NB4 (cell line): ENCODE results near the gene TLR4.

ENCODE experiments used
- DNase-seq: peaks from one replicate; pipeline ENCODE4 v3.0.0; 2010; ENCODE audit warnings: low read depth
- H3K4me3 ChIP-seq: one replicate; pipeline ENCODE4 v1.5.1; 2011; ENCODE audit warnings: mild to moderate bottlenecking, low read depth, low read length, moderate library complexity
- CTCF ChIP-seq: IDR thresholded peaks from one replicate; pipeline ENCODE4 v1.5.1; 2012; ENCODE audit warnings: low read depth, low read length
- MAX ChIP-seq: IDR thresholded peaks from 2 replicates; pipeline ENCODE4 v1.6.1; 2011; ENCODE audit warnings: low read depth, low read length
- MYC ChIP-seq: IDR thresholded peaks from 2 replicates; pipeline ENCODE4 v1.6.1; 2011; ENCODE audit warnings: low read depth, low read length
- POLR2A ChIP-seq: IDR thresholded peaks from 2 replicates; pipeline ENCODE4 v1.6.1; 2011; ENCODE audit warnings: mild to moderate bottlenecking; ENCODE audit not compliant: insufficient read length; ENCODE audit errors: extremely low read depth

TLR4 gene

GRCh38 chr9:117763314-117763713 lies 59.1 kb downstream of the TLR4 start:
- DNase-seq: no peak
- no peak overlapping the region for H3K4me3 ChIP-seq
- TF ChIP-seq POLR2A: no peak
- no peak for TF ChIP-seq CTCF
- no peak for TF ChIP-seq MYC
- TF ChIP-seq MAX: no peak

GRCh38 chr9:117768750-117769395 lies 64.7 kb downstream of the TLR4 start:
- no peak for DNase-seq
- no peak overlapping the region for H3K4me3 ChIP-seq
- no peak for TF ChIP-seq POLR2A
- no peak for TF ChIP-seq MYC
- no peak for TF ChIP-seq CTCF
- TF ChIP-seq MAX: no peak

DNA sequence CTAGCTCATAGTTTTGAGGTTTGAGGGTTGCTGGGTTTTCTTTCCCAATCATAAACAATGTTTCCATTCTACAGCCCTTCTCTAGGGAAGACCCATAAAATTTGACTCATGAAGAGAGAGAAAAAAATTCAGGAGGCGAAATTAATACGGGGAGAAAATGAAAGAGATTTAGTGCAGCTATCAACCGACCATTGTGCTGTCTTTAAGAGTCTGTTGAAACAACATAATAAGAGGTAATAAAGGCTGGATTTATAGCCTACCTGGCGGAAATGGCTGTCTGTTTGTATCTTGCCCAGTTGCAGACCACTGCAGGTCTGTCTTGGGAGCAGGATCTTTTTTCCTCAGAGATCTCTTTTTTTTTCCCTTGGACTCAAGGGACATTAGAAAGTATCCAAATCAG lies 66.9 kb downstream of the TLR4 start:
- no peak overlapping the region for H3K4me3 ChIP-seq
- no peak for TF ChIP-seq POLR2A
- TF ChIP-seq MYC: no peak
- TF ChIP-seq CTCF: no peak
- TF ChIP-seq MAX: no peak
- DNase-seq: no peak

- no peak overlapping the region for H3K4me3 ChIP-seq
- TF ChIP-seq CTCF (no peak), MAX (no peak), MYC (no peak), POLR2A (no peak)
- peak; percentile 32 for DNase-seq
These were observed 68.8 kb downstream of the TLR4 start for GRCh38 chr9:117772960-117773359.
